A673 (cell line): Measurements from ENCODE around the gene ANP32A.

ENCODE experiments used
- CTCF ChIP-seq: fragments of 300-800, 200-600 bp; sonication (generic); conservative IDR thresholded peaks from 2 replicates; pipeline ENCODE4 v1.5.1; 2017; ENCODE audit warnings: low read depth, mild to moderate bottlenecking, antibody characterized with exemption, low read length, moderate library complexity, mixed read lengths
- EZH2 ChIP-seq: fragments of 200-600 bp; sonication (generic); IDR thresholded peaks from 2 replicates; pipeline ENCODE4 v1.6.1; 2017; ENCODE audit warnings: borderline replicate concordance, low read depth, mild to moderate bottlenecking, mixed read lengths, antibody characterized with exemption, low read length; ENCODE audit not compliant: poor library complexity, severe bottlenecking

- TF ChIP-seq CTCF (no peak), EZH2 (no peak)
Observed at GRCh38 chr15:68849497-68849896, 28.8 kb upstream of the ANP32A start.
